Measurements from ENCODE around the gene PHACTR4.
"Not testable (repeated sequence)": the region's sequence is repeated elsewhere in the genome, so short reads cannot be mapped to it uniquely, and the experiment has no call there.

PHACTR4 gene

DNA sequence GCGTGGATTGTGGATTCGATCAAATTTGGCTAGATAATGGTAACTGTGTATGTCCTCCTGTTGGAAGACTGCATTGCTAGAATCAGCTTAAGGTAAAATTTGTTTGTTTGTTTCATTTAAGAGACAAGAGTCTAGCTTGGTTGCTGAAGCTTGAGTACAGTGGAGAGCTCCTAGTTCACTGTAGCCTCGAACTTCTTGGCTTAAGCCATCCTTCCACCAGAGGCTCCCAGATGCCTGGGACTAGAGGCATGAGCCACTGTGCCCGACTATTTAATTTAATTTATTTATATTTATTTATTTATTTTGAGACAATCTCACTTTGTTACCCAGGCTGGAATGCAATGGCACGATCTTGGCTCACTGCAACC lies 1.5 kb downstream of the PHACTR4 start:
- DNase-seq (ENCODE audit: low spot score) = no peak

DNA sequence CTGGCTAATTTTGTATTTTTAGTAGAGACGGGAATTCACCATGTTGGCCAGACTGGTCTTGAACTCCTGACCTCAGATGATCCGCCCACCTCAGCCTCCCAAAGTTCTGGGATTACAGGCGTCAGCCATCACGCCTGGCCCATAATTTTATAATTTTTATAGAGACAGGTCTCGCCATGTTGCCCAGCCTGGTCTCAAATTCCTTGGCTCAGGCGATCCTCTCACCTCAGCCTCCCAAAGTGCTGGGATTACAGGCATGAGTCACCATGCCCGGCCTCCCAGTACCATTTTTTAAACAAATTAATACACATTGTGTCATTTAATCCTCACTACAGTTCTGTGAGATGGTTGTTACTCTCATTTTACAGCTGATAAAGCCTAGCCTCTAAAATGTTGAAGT lies 3.9 kb downstream of the PHACTR4 start:
- DNase-seq (ENCODE audit: low spot score) = not testable (repeated sequence)

DNA sequence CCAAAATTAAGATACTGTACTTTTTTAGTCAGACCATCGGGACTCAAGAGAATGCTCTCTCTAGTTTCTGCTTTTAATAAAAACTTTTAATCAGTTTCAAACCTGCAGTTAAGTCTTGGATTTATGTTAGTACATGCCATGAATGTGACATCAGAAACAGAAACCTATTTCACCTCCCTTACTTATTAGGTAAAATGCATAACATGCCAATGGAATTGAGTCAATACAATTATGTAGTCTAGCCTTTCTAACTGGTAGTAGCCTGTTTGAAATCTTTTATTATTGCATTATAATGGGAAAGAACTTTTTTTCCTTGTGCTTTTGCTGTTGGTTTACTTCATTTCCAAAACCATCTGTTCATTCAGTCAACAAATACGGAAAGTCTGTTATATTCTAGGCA lies 4.8 kb downstream of the PHACTR4 start:
- DNase-seq (ENCODE audit: low spot score) = no peak

DNA sequence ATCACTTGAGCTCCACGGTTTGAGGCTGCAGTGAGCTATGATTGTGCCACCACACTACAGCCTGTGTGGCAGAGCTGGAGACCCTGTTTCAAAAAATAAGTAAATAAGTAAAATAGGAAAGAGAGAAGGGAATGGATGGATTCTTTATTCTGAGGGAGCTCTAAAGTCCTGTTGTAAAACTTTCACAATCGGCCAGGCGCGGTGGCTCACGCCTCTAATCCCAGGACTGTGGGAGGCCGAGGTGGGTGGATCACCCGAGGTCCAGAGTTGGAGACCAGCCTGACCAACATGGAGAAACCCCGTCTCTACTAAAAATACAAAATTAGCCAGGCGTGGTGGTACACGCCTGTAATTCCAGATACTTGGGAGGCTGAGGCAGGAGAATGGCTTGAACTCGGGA lies 6.1 kb downstream of the PHACTR4 start:
- not testable (repeated sequence) for DNase-seq (ENCODE audit: low spot score)

DNA sequence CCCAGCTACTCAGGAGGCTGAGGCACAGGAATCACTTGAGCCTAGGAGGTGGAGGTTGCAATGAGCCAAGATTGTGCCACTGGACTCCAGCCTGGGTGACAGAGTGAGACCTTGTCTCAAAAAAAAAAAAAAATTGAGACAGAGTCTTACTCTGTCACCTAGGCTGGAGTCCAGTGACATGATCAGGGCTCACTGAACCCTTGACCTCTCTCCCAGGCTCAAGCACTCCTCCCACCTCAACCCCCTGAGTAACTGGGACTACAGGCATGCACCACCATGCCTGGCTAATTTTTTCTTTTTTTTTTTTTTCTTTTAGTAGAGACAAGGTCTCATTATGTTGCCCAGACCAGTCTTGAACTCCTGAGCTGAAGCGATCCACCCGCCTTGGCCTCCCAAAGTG lies 6.7 kb downstream of the PHACTR4 start:
- DNase-seq (ENCODE audit: low spot score) = not testable (repeated sequence)

DNA sequence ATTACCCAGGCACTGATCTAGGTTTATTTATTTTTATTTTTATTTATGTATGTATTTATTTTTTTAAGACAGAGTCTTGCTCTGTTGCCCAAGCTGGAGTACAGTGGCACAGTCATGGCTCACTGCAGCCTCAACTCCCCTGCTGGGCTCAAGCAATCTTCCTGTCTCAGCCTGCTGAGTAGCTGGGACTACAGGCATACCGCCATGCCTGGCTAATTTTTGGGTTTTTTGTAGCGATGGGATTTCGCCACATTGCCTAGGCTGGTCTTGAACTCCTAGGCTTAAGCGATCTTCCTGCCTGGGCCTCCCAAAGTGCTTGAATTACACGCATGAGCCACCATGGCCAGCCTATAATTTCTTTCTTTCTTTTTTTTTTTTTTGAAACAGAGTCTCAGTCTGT lies 9.4 kb downstream of the PHACTR4 start:
- DNase-seq (ENCODE audit: low spot score) = no peak

DNA sequence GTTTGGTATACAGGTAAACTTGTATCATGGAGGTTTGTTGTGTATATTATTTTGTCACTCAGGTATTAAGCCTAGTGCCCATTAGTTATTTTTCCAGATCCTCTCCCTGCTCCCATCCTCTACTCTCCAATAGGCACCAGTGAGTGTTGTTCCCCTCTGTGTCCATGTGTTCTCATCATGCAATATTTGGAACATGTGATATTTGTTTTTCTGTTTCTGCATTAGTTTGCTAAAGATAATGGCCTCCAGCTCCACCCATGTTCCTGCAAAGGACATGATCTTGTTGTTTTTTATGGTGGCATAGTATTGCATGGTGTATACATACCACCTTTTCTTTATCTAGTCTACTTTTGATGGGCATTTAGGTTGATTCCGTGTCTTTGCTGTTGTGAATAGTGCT lies 10.9 kb downstream of the PHACTR4 start:
- no peak for DNase-seq (ENCODE audit: low spot score)

DNA sequence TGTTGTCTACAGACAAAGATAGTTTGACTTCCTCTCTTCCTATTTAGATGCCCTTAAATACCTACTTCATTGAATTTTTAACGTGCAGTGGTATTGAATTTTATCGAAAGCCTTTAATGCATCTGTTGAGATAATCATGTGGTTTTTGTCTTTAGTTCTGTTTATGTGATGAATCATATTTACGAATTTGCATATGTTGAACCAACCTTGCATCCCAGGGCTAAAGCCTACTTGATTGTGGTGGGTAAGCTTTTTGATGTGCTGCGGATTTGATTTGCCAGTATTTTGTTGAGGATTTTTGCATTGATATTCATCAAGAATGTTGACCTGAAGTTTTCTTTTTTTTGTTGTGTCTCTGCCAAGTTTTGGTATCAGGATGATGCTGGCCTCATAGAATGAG lies 14.2 kb downstream of the PHACTR4 start:
- not testable (repeated sequence) for DNase-seq (ENCODE audit: low spot score)

DNA sequence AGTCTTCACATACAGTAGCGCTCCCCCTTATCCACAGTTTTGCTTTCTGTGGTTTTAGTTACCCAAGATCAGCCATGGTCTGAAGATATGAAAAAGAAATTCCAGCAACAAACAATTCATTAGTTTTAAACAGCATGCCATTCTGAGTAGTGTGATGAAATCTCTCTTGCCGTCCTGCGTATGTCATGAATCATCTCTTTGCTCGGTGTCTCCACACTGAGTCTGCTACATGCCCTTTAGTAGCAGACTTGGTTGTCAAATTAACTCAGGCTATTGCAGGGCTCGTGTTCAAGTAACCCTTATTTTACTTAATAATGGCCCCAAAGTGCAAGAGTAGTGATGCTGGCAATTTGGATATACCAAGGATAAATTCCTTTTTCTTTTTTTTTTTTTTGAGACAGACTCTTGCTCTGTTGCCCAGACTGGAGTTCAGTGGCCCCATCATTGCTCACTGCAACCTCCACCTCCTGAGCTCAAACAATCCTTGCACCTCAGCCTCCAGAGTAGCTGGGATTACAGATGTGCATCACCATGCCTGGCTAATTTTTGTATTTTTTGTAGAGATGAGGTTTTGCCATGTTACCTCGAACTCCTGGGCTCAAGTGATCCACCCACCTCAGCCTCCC lies 22.6 kb downstream of the PHACTR4 start:
- DNase-seq (ENCODE audit: low spot score) = no peak

DNA sequence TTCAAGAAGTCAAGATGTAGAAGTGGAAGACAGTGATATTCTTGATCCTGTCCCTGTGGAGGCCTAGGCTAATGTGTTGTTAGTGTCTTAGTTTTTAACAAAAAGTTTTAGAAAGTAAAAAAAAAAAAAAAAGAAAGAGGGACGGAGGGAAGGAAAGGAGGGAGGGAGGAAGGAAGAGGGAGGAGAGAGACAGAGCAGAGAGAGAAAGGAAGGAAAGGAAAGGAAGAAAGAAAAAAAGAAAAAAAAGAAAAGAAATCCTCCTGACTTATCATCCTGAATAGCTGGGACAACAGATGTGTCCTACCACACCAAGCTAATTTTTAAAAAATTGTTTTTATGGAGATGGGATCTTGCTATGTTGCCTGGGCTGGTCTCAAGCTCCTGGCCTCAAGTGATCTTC lies 24.6 kb downstream of the PHACTR4 start:
- no peak for DNase-seq (ENCODE audit: low spot score)

DNA sequence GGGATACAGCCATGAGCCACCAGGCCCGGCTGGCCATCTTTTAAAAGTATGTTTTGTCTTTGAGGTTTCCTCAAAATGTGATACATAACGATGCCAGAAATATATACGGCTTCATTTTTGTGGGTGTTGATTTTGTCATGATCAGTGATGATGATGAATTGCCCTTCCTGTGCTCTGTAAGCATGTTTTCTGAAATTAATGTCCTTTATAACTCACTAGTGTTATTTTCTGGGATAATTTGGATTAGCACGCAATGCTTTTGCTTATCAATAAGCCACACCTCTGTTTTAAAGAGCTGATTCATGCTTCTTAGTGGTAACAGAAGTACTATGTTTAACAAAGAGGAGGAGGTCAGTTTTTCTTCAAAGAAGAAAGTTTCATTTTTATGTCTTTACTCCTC lies 25.6 kb downstream of the PHACTR4 start:
- no peak for DNase-seq (ENCODE audit: low spot score)

DNA sequence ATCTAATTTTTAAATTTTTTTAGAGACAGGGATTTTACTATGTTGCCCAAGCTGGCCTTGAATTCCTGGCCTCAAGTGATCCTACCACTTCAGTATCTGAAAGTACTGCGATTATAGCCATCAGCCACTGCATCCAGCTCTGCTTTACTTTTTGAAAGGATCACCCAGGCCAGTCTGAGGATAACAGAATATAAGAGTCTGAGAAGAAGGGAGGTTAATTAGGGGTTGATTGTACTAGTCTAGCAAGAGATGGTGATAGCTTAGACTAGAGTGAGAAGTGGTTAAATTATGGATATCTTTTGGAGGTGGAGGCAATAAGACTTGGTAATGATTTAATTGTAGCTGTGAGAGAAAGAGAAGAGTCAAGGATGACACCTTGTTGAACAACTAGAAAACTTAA lies 32.2 kb downstream of the PHACTR4 start:
- DNase-seq (ENCODE audit: low spot score) = no peak

DNA sequence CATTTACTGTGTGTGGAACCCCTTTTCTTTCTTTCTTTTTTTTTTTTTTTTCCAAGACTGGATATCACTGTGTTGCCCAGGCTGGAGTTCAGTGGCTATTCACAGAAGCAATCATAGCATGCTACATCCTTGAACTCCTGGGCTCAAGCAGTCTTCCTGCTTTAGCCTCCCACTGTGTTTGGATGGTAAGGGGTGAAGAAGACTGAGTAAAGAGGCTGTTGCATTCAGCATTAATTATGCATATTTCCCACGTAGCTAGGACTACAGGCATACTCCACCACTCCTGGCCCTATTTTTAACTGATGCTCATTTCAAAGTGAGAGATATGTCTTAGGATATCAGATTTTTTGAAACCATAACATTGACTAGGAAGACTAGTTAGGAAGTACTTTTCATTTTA lies 39.5 kb downstream of the PHACTR4 start:
- no peak for DNase-seq (ENCODE audit: low spot score)

DNA sequence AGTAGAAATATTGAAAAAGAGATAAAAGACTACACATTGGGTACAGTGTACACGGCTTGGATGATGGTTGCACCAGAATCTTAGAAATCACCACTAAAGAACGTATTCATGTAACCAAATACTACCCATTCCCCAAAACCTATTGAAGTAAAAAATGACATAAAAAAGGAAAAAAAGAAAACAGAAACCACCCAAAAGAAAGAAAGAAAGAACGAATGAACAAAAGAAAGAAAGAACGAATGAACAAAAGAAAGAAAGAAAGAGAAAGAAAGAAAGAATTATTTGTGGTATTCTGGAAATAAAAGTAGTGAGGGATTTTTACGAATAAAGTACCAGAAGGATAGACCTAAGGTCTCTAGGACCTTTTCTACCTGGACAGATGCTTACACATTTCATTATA lies 42.1 kb downstream of the PHACTR4 start:
- no peak for DNase-seq (ENCODE audit: low spot score)

DNA sequence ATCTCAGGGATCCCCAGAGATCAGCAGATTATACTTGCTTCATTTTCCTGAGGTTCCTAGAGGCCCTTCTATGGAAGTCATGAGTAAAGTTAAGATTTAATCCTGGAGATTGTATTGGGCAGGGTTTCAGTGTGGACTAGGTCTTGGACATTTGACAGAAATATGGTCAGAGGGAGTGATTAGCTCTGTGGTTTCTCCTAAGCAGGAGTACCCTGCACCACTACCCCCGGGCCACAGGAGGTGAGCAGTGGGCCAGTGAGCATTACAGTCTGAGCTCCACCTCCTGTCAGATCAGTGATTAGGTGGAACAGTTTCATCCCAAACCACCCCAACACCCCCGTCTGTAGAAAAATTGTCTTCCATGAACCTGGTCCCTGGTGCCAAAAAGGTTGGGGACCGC lies 43.2 kb downstream of the PHACTR4 start:
- no peak for DNase-seq (ENCODE audit: low spot score)

DNA sequence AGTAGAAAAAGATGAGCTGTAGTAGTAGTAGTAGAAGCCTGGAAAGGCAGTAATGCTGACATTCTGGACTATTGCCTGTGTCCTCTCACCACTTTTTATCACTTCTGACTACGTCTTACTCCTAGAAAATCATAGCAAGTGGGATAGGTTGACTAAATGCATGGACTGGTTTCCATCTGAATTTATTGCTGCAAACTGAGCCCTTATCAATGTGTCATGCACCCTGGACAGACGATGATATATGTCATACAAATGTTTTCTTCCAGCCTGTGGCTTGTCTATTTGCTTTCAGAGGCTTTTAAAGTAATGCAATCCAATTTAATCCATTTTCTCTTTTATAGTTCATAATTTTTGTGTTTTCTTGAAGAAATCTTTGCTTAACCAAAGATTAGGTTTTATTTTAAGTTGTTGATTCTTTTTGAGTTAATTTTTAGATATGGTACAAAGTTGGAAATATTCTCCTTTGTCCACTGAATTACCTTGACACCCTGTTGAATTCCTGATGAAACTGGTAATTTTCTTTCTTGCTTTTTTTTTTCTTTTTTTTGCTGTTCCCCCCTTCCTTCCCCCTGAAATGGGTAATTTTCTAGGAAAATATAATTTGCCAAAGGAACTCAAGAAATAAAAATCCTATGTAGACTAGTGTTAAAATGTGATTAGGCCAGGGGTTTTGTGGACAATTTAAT lies 47.1 kb downstream of the PHACTR4 start:
- no peak for DNase-seq (ENCODE audit: low spot score)

DNA sequence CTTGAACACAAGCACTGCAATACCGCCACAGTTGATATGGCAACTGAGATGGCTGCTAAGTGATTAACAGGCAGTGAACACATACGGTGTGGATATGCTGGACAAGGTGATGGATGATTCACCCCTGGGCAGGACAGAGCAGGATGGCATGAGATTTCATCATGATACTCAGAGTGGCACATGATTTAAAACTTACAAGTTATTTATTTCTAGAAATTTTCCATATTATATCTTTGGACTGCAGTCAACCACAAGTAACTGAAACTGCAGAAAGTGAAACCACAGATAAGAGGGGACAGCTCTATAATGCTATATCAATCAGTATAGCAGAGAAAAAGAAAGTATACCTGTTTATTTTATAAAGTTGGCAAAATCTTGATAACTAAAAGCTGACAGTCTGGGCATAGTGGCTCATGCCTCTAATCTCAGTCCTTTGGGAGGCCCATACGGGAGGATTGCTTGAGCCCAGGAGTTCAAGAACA lies 47.9 kb downstream of the PHACTR4 start:
- no peak for DNase-seq (ENCODE audit: low spot score)

DNA sequence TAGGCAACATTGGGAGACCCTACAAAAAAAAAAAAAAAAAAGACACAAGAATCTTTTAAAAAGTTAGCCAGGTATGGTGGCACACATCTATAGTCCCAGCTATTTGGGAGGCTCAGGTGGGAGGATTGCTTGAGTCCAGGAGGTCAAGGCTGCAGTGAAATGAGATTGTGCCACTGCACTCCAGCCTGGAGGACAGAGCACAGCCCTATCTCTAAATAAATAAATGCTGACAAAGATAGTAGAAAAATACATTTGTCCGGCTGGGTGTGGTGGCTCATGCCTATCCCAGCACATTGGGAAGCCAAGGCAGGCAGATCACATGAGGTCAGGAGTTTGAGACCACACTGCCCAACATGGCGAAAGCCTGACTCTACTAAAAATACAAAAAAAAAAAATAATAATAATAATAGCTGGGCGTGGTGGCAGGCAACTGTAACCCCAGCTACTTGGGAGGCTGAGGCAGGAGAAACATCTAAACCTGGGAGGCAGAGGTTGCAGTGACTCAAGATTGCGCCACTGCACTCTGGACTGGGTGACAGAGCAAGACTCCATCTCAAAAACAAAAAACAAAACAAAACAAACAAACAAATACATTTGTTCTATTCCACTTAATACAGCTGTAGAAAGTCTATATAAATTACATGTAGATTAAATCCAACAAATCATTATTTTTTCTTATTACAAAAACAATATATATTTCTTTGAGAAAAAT lies 48.5 kb downstream of the PHACTR4 start:
- no peak for DNase-seq (ENCODE audit: low spot score)

DNA sequence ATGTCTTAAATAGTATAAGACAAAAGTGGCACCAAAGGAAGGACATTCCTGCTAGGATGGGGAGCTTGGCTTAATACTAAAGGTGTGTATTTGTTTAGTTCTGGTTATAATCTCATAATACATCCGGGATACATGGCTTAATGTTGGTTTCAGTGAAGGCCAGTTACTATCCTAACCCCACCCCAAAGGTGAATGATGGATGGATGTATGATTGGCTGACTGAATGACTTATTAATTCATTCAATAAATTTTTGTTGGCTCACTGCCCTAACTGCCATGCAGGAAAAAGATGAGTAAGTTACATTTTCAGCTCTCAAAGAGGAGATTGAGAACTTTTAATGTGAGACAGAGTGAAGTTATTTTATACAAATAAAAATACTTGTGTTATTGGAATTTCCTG lies 52.2 kb downstream of the PHACTR4 start:
- DNase-seq (ENCODE audit: low spot score) = no peak

DNA sequence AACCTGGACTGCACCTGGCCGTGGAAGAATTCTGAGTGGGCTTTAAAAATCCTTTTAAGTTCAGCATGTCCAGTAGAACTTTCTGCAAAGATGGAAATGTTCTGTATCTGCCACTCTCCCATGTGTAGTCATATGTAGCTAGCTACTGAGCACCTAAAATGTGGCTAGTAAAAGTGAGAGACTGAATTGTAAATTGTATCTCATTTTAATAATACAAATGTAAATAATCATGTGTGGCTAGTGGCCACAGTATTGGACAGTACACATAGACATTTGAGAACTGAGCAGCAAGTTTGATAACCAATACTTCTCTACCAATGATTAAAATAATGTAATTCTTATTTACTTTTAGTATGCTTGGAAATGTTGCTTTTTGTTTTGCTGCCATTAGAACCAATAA lies 57.3 kb downstream of the PHACTR4 start:
- DNase-seq (ENCODE audit: low spot score) = no peak

DNA sequence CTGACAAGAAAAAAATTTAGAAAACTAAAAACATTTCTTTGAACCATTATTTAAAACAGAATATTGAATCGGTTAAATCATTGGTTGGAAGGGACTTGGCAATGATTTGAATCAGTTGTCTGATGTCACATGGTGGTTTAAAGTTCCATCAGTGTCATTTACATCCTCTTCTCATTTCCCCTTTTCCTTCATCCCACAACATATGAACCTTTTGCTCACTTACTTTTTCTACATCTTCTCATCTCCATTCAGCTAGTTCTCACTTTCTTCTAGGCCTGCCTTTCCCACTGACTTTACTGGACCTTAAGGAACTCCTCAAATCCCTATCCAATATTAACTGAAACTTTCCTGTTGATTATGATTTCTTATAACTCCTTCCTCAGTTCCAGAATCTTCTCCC lies 58.5 kb downstream of the PHACTR4 start:
- no peak for DNase-seq (ENCODE audit: low spot score)

DNA sequence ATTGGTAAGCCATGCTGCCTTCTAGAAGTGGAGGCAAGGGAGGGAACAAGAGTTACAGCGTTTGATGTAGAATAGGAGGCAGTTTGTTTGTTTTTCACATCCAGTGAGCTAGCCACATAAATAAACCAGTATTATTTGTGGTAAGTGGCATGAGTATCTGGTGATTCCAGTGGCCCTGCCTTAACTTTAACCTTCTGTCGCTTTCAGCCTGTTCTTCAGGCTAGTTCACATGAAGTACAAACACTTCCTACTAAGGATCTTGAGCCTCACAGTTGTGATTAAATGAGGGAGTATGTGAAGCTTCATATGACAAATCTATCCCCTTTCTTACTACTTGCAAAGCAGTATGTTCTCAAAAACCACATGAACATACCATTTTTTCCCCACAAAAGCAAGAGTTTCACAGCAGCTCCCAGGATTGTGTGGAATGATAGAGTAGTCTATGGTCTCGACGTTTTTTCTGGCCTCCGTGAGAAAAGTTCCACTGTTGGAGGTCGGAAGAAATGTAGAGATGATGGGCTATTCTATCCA lies 59.5 kb downstream of the PHACTR4 start:
- no peak for DNase-seq (ENCODE audit: low spot score)

DNA sequence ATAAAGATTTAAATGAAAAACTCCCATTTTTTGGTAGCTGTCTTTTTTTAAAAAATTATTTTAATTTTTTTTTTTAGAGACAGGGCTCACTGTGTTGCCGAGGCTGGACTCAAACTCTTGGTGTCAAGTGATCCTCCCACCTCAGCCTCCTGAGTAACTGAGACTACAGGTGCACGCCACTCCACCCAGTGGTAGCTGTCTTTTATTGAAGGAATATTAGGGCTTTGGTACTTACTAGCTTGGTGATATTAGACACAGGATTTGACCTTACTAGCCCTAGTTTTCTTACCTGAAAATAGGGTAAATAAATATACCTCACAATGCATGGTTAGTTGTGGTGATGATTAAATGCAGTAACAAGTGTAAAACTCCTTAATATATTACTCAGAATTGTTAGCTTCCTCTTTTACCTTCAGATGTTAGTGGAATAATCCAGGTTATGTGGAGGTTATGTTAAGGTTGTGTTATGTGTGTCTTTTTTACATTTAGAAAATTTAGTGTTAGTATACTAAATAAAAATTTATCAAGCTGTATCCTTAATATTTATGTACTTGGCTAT lies 66.8 kb downstream of the PHACTR4 start:
- DNase-seq (ENCODE audit: low spot score) = no peak
